GM18868 (cell line): ENCODE results near the gene CHN1.
A peak's percentile ranks its signal among the peaks of the same experiment; 100 is the strongest.

ENCODE experiments used
- ATAC-seq: cut with Tn5 transposase; IDR thresholded peaks from one replicate; pipeline ENCODE4 v1.9.1; 2021; ENCODE audit warnings: mild to moderate bottlenecking, moderate library complexity; ENCODE audit not compliant: unreplicated experiment

Gene CHN1

GRCh38 chr2:174833737-174834136 lies 171.4 kb downstream of the CHN1 start:
- no peak for ATAC-seq

GRCh38 chr2:174830561-174830960 lies 174.6 kb downstream of the CHN1 start:
- ATAC-seq, result no peak

GRCh38 chr2:174829550-174829949 lies 175.6 kb downstream of the CHN1 start:
- no peak for ATAC-seq

GRCh38 chr2:174827371-174828369 lies 177.5 kb downstream of the CHN1 start:
- no peak for ATAC-seq

- ATAC-seq, result no peak
Measured at GRCh38 chr2:174826051-174826450, 179.1 kb downstream of the CHN1 start.

- ATAC-seq, result no peak
Measured at GRCh38 chr2:174824068-174824467, 181.1 kb downstream of the CHN1 start.

GRCh38 chr2:174821628-174822027 lies 183.6 kb downstream of the CHN1 start:
- ATAC-seq, result no peak

- no peak for ATAC-seq
Measured at GRCh38 chr2:174820361-174820760, 184.8 kb downstream of the CHN1 start.

GRCh38 chr2:174815526-174815925 lies 189.7 kb downstream of the CHN1 start:
- no peak for ATAC-seq

GRCh38 chr2:174812037-174812436 lies 193.1 kb downstream of the CHN1 start:
- no peak for ATAC-seq

GRCh38 chr2:174807931-174808330 lies 197.2 kb downstream of the CHN1 start:
- ATAC-seq, result no peak

GRCh38 chr2:174805803-174806202 lies 199.4 kb downstream of the CHN1 start:
- ATAC-seq, result no peak

GRCh38 chr2:174802459-174802858 lies 202.7 kb downstream of the CHN1 start:
- ATAC-seq, result no peak

GRCh38 chr2:174800436-174801205 lies 204.6 kb downstream of the CHN1 start:
- ATAC-seq, result no peak

GRCh38 chr2:174798801-174799200 lies 206.4 kb downstream of the CHN1 start:
- ATAC-seq, result no peak

GRCh38 chr2:174797781-174798276 lies 207.4 kb downstream of the CHN1 start:
- no peak for ATAC-seq

GRCh38 chr2:174796319-174796771 lies 208.8 kb downstream of the CHN1 start:
- no peak for ATAC-seq

GRCh38 chr2:174794851-174795374 lies 210.3 kb downstream of the CHN1 start:
- ATAC-seq, result no peak

GRCh38 chr2:174792309-174793025 lies 212.7 kb downstream of the CHN1 start:
- peak; percentile 42 for ATAC-seq

- ATAC-seq, result no peak
Measured at GRCh38 chr2:174791746-174792280, 213.4 kb downstream of the CHN1 start.
